Activated T-helper 17 cell treated with anti-CD3 and anti-CD28 coated beads, Interleukin-2, amount 50 U/mL, for 72 hours (primary cell): ENCODE data around the gene NRP1. TPM values are rescaled to one million over a fixed set of nuclear protein-coding genes. Genes with fewer than 3 reads are reported as not detected.

ENCODE experiments used
- ATAC-seq: fragments of 150-1000 bp; cut with Tn5 transposase; replicated peaks from 2 replicates; pipeline ENCODE4 v1.10.0; 2021; ENCODE audit warnings: mild to moderate bottlenecking, moderate library complexity
- H3K27ac Mint-ChIP-seq: one replicate; pipeline ENCODE4 v1.8.0; 2022; ENCODE audit warnings: mixed read lengths
- H3K27me3 Mint-ChIP-seq: one replicate; pipeline ENCODE4 v1.8.0; 2022; ENCODE audit warnings: mixed read lengths
- H3K36me3 Mint-ChIP-seq: one replicate; pipeline ENCODE4 v1.8.0; 2022; ENCODE audit warnings: low read depth, mild to moderate bottlenecking, mixed read lengths
- H3K4me1 Mint-ChIP-seq: one replicate; pipeline ENCODE4 v1.8.0; 2022; ENCODE audit warnings: mixed read lengths
- H3K4me3 Mint-ChIP-seq: one replicate; pipeline ENCODE4 v1.8.0; 2022; ENCODE audit warnings: mild to moderate bottlenecking, mixed read lengths
- H3K9me3 Mint-ChIP-seq: one replicate; pipeline ENCODE4 v1.8.0; 2022; ENCODE audit warnings: mixed read lengths
- total RNA-seq, 2 donors: library from RNA; stranded (reverse); gene quantifications; one replicate each; pipeline ENCODE4 v1.2.3, GENCODE V29; 2022

The NRP1 gene
- total RNA-seq, 2 donors from 2014 or later = 0.90 to 1.2 TPM

GRCh38 chr10:33189808-33190207, 144.7 kb downstream of the NRP1 start:
- H3K9me3 Mint-ChIP-seq = no peaks in the 10 kb centered on the region

GRCh38 chr10:33189363-33189762, 145.1 kb downstream of the NRP1 start:
- no peak overlapping the region for H3K4me3 Mint-ChIP-seq
- peaks cover 14% of the 10 kb centered on the region for H3K27me3 Mint-ChIP-seq
- no peaks in the 10 kb centered on the region for H3K9me3 Mint-ChIP-seq
- H3K4me1 Mint-ChIP-seq = no peaks in the 10 kb centered on the region
- no peaks in the 10 kb centered on the region for H3K36me3 Mint-ChIP-seq
- no peak for ATAC-seq
- H3K27ac Mint-ChIP-seq = no peak overlapping the region

More at GRCh38 chr10:33189808-33190207, 144.7 kb downstream of the NRP1 start:
- Mint-ChIP-seq H3K36me3 (no peaks in the 10 kb centered on the region), H3K4me3 (no peak overlapping the region), H3K27me3 (peaks cover 14% of the 10 kb centered on the region), H3K27ac (no peak overlapping the region), H3K4me1 (no peaks in the 10 kb centered on the region)
- no peak for ATAC-seq

GRCh38 chr10:33187427-33187999, 147.0 kb downstream of the NRP1 start:
- ATAC-seq = no peak
- no peaks in the 10 kb centered on the region for H3K36me3 Mint-ChIP-seq

GRCh38 chr10:33186150-33186549, 148.3 kb downstream of the NRP1 start:
- no peaks in the 10 kb centered on the region for H3K36me3 Mint-ChIP-seq
- H3K4me3 Mint-ChIP-seq = no peak overlapping the region
- no peak overlapping the region for H3K27ac Mint-ChIP-seq
- peaks cover 11% of the 10 kb centered on the region for H3K27me3 Mint-ChIP-seq
- no peaks in the 10 kb centered on the region for H3K4me1 Mint-ChIP-seq
- no peaks in the 10 kb centered on the region for H3K9me3 Mint-ChIP-seq
- ATAC-seq = no peak

More at GRCh38 chr10:33187427-33187999, 147.0 kb downstream of the NRP1 start:
- H3K4me1 Mint-ChIP-seq = no peaks in the 10 kb centered on the region
- no peak overlapping the region for H3K27ac Mint-ChIP-seq
- H3K27me3 Mint-ChIP-seq = peaks cover 14% of the 10 kb centered on the region
- no peak overlapping the region for H3K4me3 Mint-ChIP-seq
- H3K9me3 Mint-ChIP-seq = no peaks in the 10 kb centered on the region

- Mint-ChIP-seq H3K4me1 (peaks cover 12% of the 10 kb centered on the region), H3K27me3 (peaks cover 12% of the 10 kb centered on the region), H3K27ac (no peak overlapping the region), H3K36me3 (no peaks in the 10 kb centered on the region), H3K4me3 (no peak overlapping the region), H3K9me3 (no peaks in the 10 kb centered on the region)
- no peak for ATAC-seq
Observed at GRCh38 chr10:33183655-33184054, 150.8 kb downstream of the NRP1 start.

- Mint-ChIP-seq H3K27me3 (peaks cover 21% of the 10 kb centered on the region), H3K4me1 (peaks cover 12% of the 10 kb centered on the region), H3K4me3 (peak overlapping the region; percentile 35), H3K9me3 (no peaks in the 10 kb centered on the region), H3K36me3 (no peaks in the 10 kb centered on the region), H3K27ac (no peak overlapping the region)
- ATAC-seq = peak; percentile 34
Observed at GRCh38 chr10:33180921-33181320, 153.5 kb downstream of the NRP1 start.

GRCh38 chr10:33180390-33180789, 154.1 kb downstream of the NRP1 start:
- H3K9me3 Mint-ChIP-seq = no peaks in the 10 kb centered on the region
- ATAC-seq = peak; percentile 91
- peaks cover 12% of the 10 kb centered on the region for H3K4me1 Mint-ChIP-seq
- peaks cover 22% of the 10 kb centered on the region for H3K27me3 Mint-ChIP-seq
- no peaks in the 10 kb centered on the region for H3K36me3 Mint-ChIP-seq
- H3K27ac Mint-ChIP-seq = no peak overlapping the region
- H3K4me3 Mint-ChIP-seq = peak overlapping the region; percentile 35

- Mint-ChIP-seq H3K4me1 (peaks cover 12% of the 10 kb centered on the region), H3K36me3 (no peaks in the 10 kb centered on the region), H3K27me3 (peaks cover 22% of the 10 kb centered on the region), H3K9me3 (no peaks in the 10 kb centered on the region), H3K4me3 (no peak overlapping the region), H3K27ac (no peak overlapping the region)
- ATAC-seq = no peak
Observed at GRCh38 chr10:33179067-33179466, 155.4 kb downstream of the NRP1 start.

GRCh38 chr10:33178026-33178755, 156.3 kb downstream of the NRP1 start:
- peaks cover 12% of the 10 kb centered on the region for H3K4me1 Mint-ChIP-seq
- ATAC-seq = no peak
- H3K9me3 Mint-ChIP-seq = no peaks in the 10 kb centered on the region
- no peak overlapping the region for H3K27ac Mint-ChIP-seq
- H3K27me3 Mint-ChIP-seq = peaks cover 22% of the 10 kb centered on the region
- H3K36me3 Mint-ChIP-seq = no peaks in the 10 kb centered on the region
- H3K4me3 Mint-ChIP-seq = no peak overlapping the region

GRCh38 chr10:33176688-33177087, 157.8 kb downstream of the NRP1 start:
- H3K36me3 Mint-ChIP-seq = no peaks in the 10 kb centered on the region

GRCh38 chr10:33174674-33175434, 159.6 kb downstream of the NRP1 start:
- H3K9me3 Mint-ChIP-seq = no peaks in the 10 kb centered on the region
- ATAC-seq = no peak

More at GRCh38 chr10:33176688-33177087, 157.8 kb downstream of the NRP1 start:
- Mint-ChIP-seq H3K4me3 (no peak overlapping the region), H3K27me3 (peaks cover 22% of the 10 kb centered on the region), H3K27ac (no peak overlapping the region), H3K9me3 (no peaks in the 10 kb centered on the region), H3K4me1 (peaks cover 12% of the 10 kb centered on the region)
- ATAC-seq = no peak

GRCh38 chr10:33165911-33166310, 168.6 kb downstream of the NRP1 start:
- no peak overlapping the region for H3K27ac Mint-ChIP-seq
- no peak for ATAC-seq
- H3K4me3 Mint-ChIP-seq = no peak overlapping the region
- H3K4me1 Mint-ChIP-seq = no peaks in the 10 kb centered on the region
- H3K27me3 Mint-ChIP-seq = peaks cover 3% of the 10 kb centered on the region
- H3K9me3 Mint-ChIP-seq = no peaks in the 10 kb centered on the region
- H3K36me3 Mint-ChIP-seq = no peaks in the 10 kb centered on the region

More at GRCh38 chr10:33174674-33175434, 159.6 kb downstream of the NRP1 start:
- Mint-ChIP-seq H3K4me3 (no peak overlapping the region), H3K27ac (no peak overlapping the region), H3K4me1 (peaks cover 2% of the 10 kb centered on the region), H3K36me3 (no peaks in the 10 kb centered on the region), H3K27me3 (peaks cover 20% of the 10 kb centered on the region)

GRCh38 chr10:33164060-33164709, 170.3 kb downstream of the NRP1 start:
- H3K4me1 Mint-ChIP-seq = no peaks in the 10 kb centered on the region
- peaks cover 3% of the 10 kb centered on the region for H3K27me3 Mint-ChIP-seq
- no peaks in the 10 kb centered on the region for H3K36me3 Mint-ChIP-seq
- no peaks in the 10 kb centered on the region for H3K9me3 Mint-ChIP-seq
- H3K4me3 Mint-ChIP-seq = no peak overlapping the region
- no peak overlapping the region for H3K27ac Mint-ChIP-seq
- ATAC-seq = no peak

GRCh38 chr10:33162248-33162575, 172.3 kb downstream of the NRP1 start:
- ATAC-seq = no peak
- Mint-ChIP-seq H3K36me3 (no peaks in the 10 kb centered on the region), H3K4me1 (no peaks in the 10 kb centered on the region), H3K4me3 (no peak overlapping the region), H3K27me3 (peaks cover 3% of the 10 kb centered on the region), H3K9me3 (no peaks in the 10 kb centered on the region), H3K27ac (no peak overlapping the region)
